ENCODE measurements around the gene ADGRE3. TPM values are rescaled to one million over a fixed set of nuclear protein-coding genes. Genes with fewer than 3 reads are reported as not detected.

ADGRE3 gene
- total RNA-seq, result not detected in 2 replicates

GRCh38 chr19:14674764-14675163 lies at the start of gene ADGRE3:
Gene ADGRE3, minus strand, starts transcription at chr19:14674844. Its CDS starts 74 bp downstream, at chr19:14674770.

GRCh38 chr19:14689598-14690503 lies 15.2 kb upstream of the ADGRE3 start, which contains the start of gene ZNF333:
Gene ZNF333, plus strand, starts transcription at chr19:14690048. Its CDS starts 3,444 bp downstream, at chr19:14693492.

GRCh38 chr19:14582894-14583340 lies 91.7 kb downstream of the ADGRE3 start, which contains the start of gene CLEC17A:
Gene CLEC17A, plus strand, starts transcription at chr19:14583084. Its CDS starts 77 bp downstream, at chr19:14583161.

GRCh38 chr19:14571695-14572490 lies 102.8 kb downstream of the ADGRE3 start, which contains the start of gene NDUFB7:
Gene NDUFB7, minus strand, starts transcription at chr19:14572066. Its CDS starts 66 bp downstream, at chr19:14572000.

Other genes starting within 250 kb of the ADGRE3 start
- 149 and 156 TPM in 2 replicates for gene PKN1, start 241.5 kb downstream of the ADGRE3 start, total RNA-seq
- 3.8 and 6.6 TPM in 2 replicates for gene PTGER1, start 199.5 kb downstream of the ADGRE3 start, total RNA-seq
- 90.6 and 123 TPM in 2 replicates for gene GIPC1, start 178.7 kb downstream of the ADGRE3 start, total RNA-seq
- 52.8 and 63.5 TPM in 2 replicates for gene DNAJB1, start 156.4 kb downstream of the ADGRE3 start, total RNA-seq
- gene TECR, start 145.2 kb downstream of the ADGRE3 start, total RNA-seq, result 24.0 and 33.9 TPM in 2 replicates
- gene NDUFB7, start 102.8 kb downstream of the ADGRE3 start, total RNA-seq, result 247 and 389 TPM in 2 replicates
- gene CLEC17A, start 91.8 kb downstream of the ADGRE3 start, total RNA-seq, result 0.09 and 0.16 TPM in 2 replicates
- gene ZNF333, start 15.2 kb upstream of the ADGRE3 start, total RNA-seq, result 20.5 and 32.8 TPM in 2 replicates
- gene ADGRE2, start 103.7 kb upstream of the ADGRE3 start, total RNA-seq, result under 0.01 TPM in 1 of 2 replicates, not detected in the other
- not detected in 2 replicates for gene OR7A5, start 160.3 kb upstream of the ADGRE3 start, total RNA-seq
- not detected in 2 replicates for gene OR7C1, start 160.3 kb upstream of the ADGRE3 start, total RNA-seq
- gene OR7A10, start 174.1 kb upstream of the ADGRE3 start, total RNA-seq, result not detected in 2 replicates
- not detected in 2 replicates for gene OR7A17, start 211.3 kb upstream of the ADGRE3 start, total RNA-seq

Data from bronchial smooth muscle cell (primary cell).